Testis (tissue), 3 donors: Measurements from ENCODE around the gene ENPEP. TPM values are rescaled to one million over a fixed set of nuclear protein-coding genes. Genes with fewer than 3 reads are reported as not detected.

Experiments used
- DNase-seq: peaks from one replicate; pipeline ENCODE4 v3.0.0-alpha.2; 2019
- H3K27ac ChIP-seq, 2 donors: fragments of 200-600 bp; sonication (generic); one replicate each; pipeline ENCODE4 v1.5.1; 2019
- H3K27me3 ChIP-seq: fragments of 200-600 bp; sonication (generic); one replicate; pipeline ENCODE4 v1.5.1; 2019
- H3K36me3 ChIP-seq: fragments of 200-600 bp; sonication (generic); one replicate; pipeline ENCODE4 v1.5.1; 2017; ENCODE audit warnings: low read depth; ENCODE audit errors: missing control alignments
- H3K4me1 ChIP-seq: fragments of 200-600 bp; sonication (generic); one replicate; pipeline ENCODE4 v1.5.1; 2019
- H3K4me3 ChIP-seq, 2 donors: fragments of 200-600 bp; sonication (generic); one replicate each; pipeline ENCODE4 v1.5.1; 2017 to 2019
- H3K9me3 ChIP-seq: fragments of 200-600 bp; sonication (generic); one replicate; pipeline ENCODE4 v1.5.1; 2017
- CTCF ChIP-seq, 3 experiments: fragments of 450-650 bp in 2 of 3; fragments of 200-600 bp in 1 of 3; sonication (generic) in 1 of 3; IDR thresholded peaks; one replicate each; pipeline ENCODE4 v1.5.1; 2016 to 2019; ENCODE audit warnings: antibody characterized with exemption in 3 of 3, mild to moderate bottlenecking in 2 of 3, moderate library complexity in 1 of 3
- POLR2A ChIP-seq: fragments of 450-650 bp; IDR thresholded peaks from one replicate; pipeline ENCODE4 v1.6.1; 2017; ENCODE audit warnings: antibody characterized with exemption, mild to moderate bottlenecking, moderate library complexity
- WGBS, 2 donors: methylation state at CpG; one replicate each; pipeline ENCODE4 v1.1.5; 2018; 5-methylcytosine and 5-hydroxymethylcytosine counted together
- intact Hi-C: fragments of 100-400 bp; cut with DNase I; formaldehyde crosslinking; loops from one replicate; pipeline ENCODE4 v1.15.1; 2023; ENCODE audit warnings: low total_unique reads
- polyA plus RNA-seq: library from polyadenylated mRNA; stranded (reverse); fragments of 350-450 nt; fragmentation: Illumina TruSeq; extraction: RNeasy Lipid Tissue Mini Kit (QIAGEN cat#74804); gene quantifications from one replicate; pipeline ENCODE4 v1.2.3, GENCODE V29; 2014; ENCODE audit warnings: low read depth, low replicate concordance; ENCODE audit not compliant: insufficient read depth
- total RNA-seq, 2 donors: library from RNA; depleted of rRNA; stranded (reverse); fragments of >200 nt; gene quantifications; one replicate each; pipeline ENCODE4 v1.2.3, GENCODE V29; 2016

Gene ENPEP
- total and polyA plus RNA-seq, 3 donors from 2014 or later = 1.7 to 2.4 (median 1.7) TPM

DNA sequence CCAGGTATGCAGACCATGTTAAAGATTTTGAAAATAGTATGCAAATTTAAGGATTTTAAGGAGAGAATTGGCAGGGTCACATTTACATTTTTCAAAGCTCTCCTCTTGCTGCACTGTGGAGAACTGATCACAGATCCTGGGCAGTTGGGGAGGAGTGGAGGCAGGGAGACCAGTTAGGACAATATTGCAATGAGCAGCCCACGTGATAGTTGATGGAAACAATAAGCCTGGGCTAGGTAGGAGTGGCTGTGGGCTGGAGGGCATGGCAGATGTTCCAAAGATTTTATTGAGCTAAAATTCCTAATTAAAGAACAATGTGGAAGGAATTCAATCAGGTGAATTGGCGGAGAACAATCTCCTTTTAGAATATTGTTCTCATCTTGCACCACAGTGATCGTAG, 50.6 kb downstream of the ENPEP start:
- no peaks in the 10 kb centered on the region for H3K9me3 ChIP-seq
- TF ChIP-seq CTCF (IDR thresholded peaks at IDR 0.05) = no peak
- TF ChIP-seq POLR2A = no peak
- 92 to 96% methylated on average over 3 of the region's 3 CpGs for WGBS, 2 donors
- no peaks in the 10 kb centered on the region for H3K36me3 ChIP-seq
- H3K27ac ChIP-seq = no peak overlapping the region
- no peaks in the 10 kb centered on the region for H3K27me3 ChIP-seq
- H3K4me1 ChIP-seq = no peaks in the 10 kb centered on the region
- intact Hi-C loops = no loop called here
- H3K4me3 ChIP-seq = no peak overlapping the region
- no peak for DNase-seq

DNA sequence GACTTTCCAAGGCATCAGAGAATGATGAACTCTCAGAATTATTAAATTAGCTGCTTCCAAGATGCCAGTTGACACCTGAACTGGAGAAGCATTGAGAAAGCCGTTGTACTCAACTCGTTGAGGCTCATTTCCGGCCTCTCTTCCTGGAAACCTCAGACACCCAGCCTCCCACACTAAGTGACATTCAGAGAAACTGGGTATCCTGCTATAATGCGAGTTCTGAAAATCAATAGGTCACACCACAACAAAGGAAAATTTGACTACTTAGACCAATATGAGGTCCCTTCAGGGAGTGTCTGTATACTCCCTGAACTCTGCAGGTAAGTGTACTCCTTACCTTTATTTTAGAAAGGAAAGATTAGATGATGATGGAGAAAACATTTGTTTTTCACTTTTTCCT, 51.2 kb downstream of the ENPEP start:
- TF ChIP-seq POLR2A = no peak
- no peak for TF ChIP-seq CTCF (IDR thresholded peaks at IDR 0.05)
- DNase-seq = no peak
- Histone ChIP-seq H3K9me3 (no peaks in the 10 kb centered on the region), H3K4me1 (no peaks in the 10 kb centered on the region), H3K4me3 (no peak overlapping the region), H3K27me3 (no peaks in the 10 kb centered on the region), H3K36me3 (no peaks in the 10 kb centered on the region), H3K27ac (no peak overlapping the region)
- WGBS, 2 donors = 81% methylated on average over 4 of the region's 4 CpGs
- intact Hi-C loops = no loop called here

GRCh38 chr4:110532901-110533589, 57.1 kb downstream of the ENPEP start:
- intact Hi-C loops = no loop called here
- no peak overlapping the region for H3K4me3 ChIP-seq
- H3K9me3 ChIP-seq = no peaks in the 10 kb centered on the region
- WGBS, 2 donors = 70 to 74% methylated on average over 4 of the region's 4 CpGs
- H3K36me3 ChIP-seq = no peaks in the 10 kb centered on the region
- no peak for DNase-seq
- H3K4me1 ChIP-seq = no peaks in the 10 kb centered on the region
- no peaks in the 10 kb centered on the region for H3K27me3 ChIP-seq
- TF ChIP-seq POLR2A (no peak), CTCF (IDR thresholded peaks at IDR 0.05) (no peak)
- H3K27ac ChIP-seq = no peak overlapping the region

GRCh38 chr4:110533590-110533910, 57.6 kb downstream of the ENPEP start:
- intact Hi-C loops = no loop called here
- Histone ChIP-seq H3K4me3 (no peak overlapping the region), H3K9me3 (no peaks in the 10 kb centered on the region), H3K27ac (no peak overlapping the region), H3K36me3 (no peaks in the 10 kb centered on the region), H3K4me1 (no peaks in the 10 kb centered on the region), H3K27me3 (no peaks in the 10 kb centered on the region)
- WGBS, 2 donors = 69 to 72% methylated on average over 2 of the region's 2 CpGs
- DNase-seq = no peak
- TF ChIP-seq POLR2A = no peak
- no peak for TF ChIP-seq CTCF (IDR thresholded peaks at IDR 0.05)

DNA sequence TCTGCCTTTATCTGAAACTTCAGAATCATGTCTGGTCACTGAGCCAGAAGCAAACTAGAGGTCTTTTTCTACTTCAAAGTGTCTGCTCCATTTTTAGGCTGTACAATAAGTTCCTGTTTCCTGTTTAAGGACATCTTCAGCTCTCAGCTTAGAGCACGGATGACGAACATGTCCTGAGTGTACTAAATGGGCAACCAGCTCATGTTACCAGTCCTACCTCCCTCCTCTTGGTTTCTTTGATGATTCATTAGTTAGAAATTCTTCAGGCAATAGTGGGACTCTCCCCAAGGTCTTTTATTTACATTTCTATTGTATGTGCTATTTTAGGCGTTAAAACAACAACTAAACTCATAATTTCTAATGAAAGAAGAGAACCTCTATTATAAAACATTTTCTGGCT, 58.0 kb downstream of the ENPEP start:
- Histone ChIP-seq H3K27ac (no peak overlapping the region), H3K4me3 (no peak overlapping the region), H3K4me1 (no peaks in the 10 kb centered on the region), H3K9me3 (no peaks in the 10 kb centered on the region), H3K27me3 (no peaks in the 10 kb centered on the region), H3K36me3 (no peaks in the 10 kb centered on the region)
- WGBS, 2 donors = 75 to 88% methylated on average over 3 of the region's 3 CpGs
- intact Hi-C loops = no loop called here
- TF ChIP-seq CTCF (IDR thresholded peaks at IDR 0.05) (no peak), POLR2A (no peak)
- no peak for DNase-seq
